Testis (tissue), 2 donors: ENCODE results near the gene SIRT2.

Source experiments
- CTCF ChIP-seq, 3 experiments: fragments of 450-650 bp in 2 of 3; fragments of 200-600 bp in 1 of 3; sonication (generic) in 1 of 3; IDR thresholded peaks; one replicate each; pipeline ENCODE4 v1.5.1; 2016 to 2019; ENCODE audit warnings: antibody characterized with exemption in 3 of 3, mild to moderate bottlenecking in 2 of 3, moderate library complexity in 1 of 3
- POLR2A ChIP-seq: fragments of 450-650 bp; IDR thresholded peaks from one replicate; pipeline ENCODE4 v1.6.1; 2017; ENCODE audit warnings: antibody characterized with exemption, mild to moderate bottlenecking, moderate library complexity

DNA sequence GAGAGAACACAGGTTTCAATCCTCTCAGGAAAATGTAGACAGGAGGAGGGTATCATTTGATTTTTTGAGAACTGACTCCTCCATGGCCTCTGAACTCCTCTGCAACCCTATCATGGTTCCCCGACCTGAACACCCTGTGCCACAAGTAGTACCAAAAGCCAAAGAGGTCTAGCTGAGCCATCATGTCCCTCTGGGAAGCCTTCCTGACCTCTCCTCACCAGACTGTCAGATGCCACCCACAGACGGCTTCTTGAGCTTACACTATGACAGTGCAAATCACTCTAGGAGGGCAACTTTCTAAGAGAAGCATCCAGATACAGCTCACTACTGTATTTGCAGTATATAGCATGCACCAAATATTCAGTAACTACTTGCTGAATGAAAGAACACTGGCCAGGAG, 53.3 kb downstream of the SIRT2 start:
- TF ChIP-seq CTCF (IDR thresholded peaks at IDR 0.05) (no peak), POLR2A (no peak)
